ENCODE data around the gene SHROOM3. TPM values are rescaled to one million over a fixed set of nuclear protein-coding genes. Genes with fewer than 3 reads are reported as not detected.

SHROOM3 gene
- total and polyA plus RNA-seq, 2 donors (not counting 1 experiment from before 2014, with no cell fraction given): 0.91 to 1.5 TPM

DNA sequence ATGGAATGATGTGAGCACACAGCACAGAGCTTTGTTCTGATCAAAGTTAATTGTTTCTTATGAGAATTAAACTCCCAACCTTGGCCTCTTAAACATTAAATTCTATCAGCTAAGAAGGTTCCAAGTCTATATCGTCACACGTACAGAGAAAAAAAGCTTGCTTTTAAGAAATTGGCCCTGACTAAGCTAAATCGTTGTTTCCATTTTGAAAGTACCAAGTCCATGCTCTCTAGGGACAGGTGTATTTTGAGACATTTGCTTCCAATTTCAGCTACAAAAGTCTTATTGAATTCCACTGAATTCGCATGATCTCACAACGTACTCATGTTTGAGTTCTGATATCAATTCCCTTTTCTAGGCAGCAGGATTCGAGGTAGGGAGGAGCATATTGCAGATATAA, 157.4 kb downstream of the SHROOM3 start:
- Histone ChIP-seq H3K36me3 (replicated peaks in 1 of 2; ENCODE audit: control extremely low read depth in 1 of 2, control insufficient read depth in 1 of 2, extremely low read depth in 1 of 2, insufficient read depth in 2 of 2, low read length in 1 of 2) (no peaks in the 10 kb centered on the region), H3K4me2 (replicated peaks; ENCODE audit: low read depth, low read length, poor library complexity, severe bottlenecking) (no peak overlapping the region), H3K9ac (ENCODE audit: low read length) (no peak overlapping the region), H4K20me1 (ENCODE audit: control insufficient read depth, insufficient read depth, low read length, poor library complexity, severe bottlenecking) (no peaks in the 10 kb centered on the region), H2AFZ (ENCODE audit: insufficient read depth, low read depth, low read length, poor library complexity, severe bottlenecking) (no peak overlapping the region), H3K27ac (ENCODE audit: low read length in 2 of 2) (no peak overlapping the region), H3K27me3 (replicated peaks in 1 of 4; ENCODE audit: control extremely low read depth in 1 of 4, control insufficient read depth in 3 of 4, insufficient read depth in 4 of 4, low read length in 3 of 4) (no peaks in the 10 kb centered on the region), H3K4me3 (ENCODE audit: control extremely low read depth in 1 of 5, extremely low read depth in 1 of 5, insufficient read depth in 1 of 5, low read depth in 2 of 5, low read length in 4 of 5) (no peak overlapping the region), H3K9me3 (ENCODE audit: control extremely low read depth in 1 of 3, control insufficient read depth in 2 of 3, insufficient read depth in 1 of 3, low read length in 2 of 3) (no peaks in the 10 kb centered on the region), H3K79me2 (ENCODE audit: control insufficient read depth, insufficient read depth, low read length) (no peaks in the 10 kb centered on the region), H3K4me1 (ENCODE audit: control insufficient read depth in 2 of 2, insufficient read depth in 2 of 2, low read length in 2 of 2) (no peaks in the 10 kb centered on the region)
- H3K9me3 Mint-ChIP-seq (ENCODE audit: insufficient read depth): no peaks in the 10 kb centered on the region
- ChIA-PET POLR2A (no interaction called here), CTCF (no interaction called here)
- intact Hi-C loops (cut with micrococcal nuclease): no loop called here
- ATAC-seq (ENCODE audit: low read depth) (no peak), DNase-seq (no peak)
- peaks cover 11% of the 10 kb centered on the region for H3K27me3 Mint-ChIP-seq
- WGBS (ENCODE audit: insufficient coverage): 100% methylated on average over 1 of the region's 6 CpGs
- H3K4me3 Mint-ChIP-seq: no peak overlapping the region
- TF ChIP-seq, protein P1, sequence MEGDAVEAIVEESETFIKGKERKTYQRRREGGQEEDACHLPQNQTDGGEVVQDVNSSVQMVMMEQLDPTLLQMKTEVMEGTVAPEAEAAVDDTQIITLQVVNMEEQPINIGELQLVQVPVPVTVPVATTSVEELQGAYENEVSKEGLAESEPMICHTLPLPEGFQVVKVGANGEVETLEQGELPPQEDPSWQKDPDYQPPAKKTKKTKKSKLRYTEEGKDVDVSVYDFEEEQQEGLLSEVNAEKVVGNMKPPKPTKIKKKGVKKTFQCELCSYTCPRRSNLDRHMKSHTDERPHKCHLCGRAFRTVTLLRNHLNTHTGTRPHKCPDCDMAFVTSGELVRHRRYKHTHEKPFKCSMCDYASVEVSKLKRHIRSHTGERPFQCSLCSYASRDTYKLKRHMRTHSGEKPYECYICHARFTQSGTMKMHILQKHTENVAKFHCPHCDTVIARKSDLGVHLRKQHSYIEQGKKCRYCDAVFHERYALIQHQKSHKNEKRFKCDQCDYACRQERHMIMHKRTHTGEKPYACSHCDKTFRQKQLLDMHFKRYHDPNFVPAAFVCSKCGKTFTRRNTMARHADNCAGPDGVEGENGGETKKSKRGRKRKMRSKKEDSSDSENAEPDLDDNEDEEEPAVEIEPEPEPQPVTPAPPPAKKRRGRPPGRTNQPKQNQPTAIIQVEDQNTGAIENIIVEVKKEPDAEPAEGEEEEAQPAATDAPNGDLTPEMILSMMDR (IDR thresholded peaks at IDR 0.05): no peak
- TF ChIP-seq EZH2 (IDR thresholded peaks at IDR 0.05; ENCODE audit: borderline replicate concordance, insufficient read depth, low read depth, low read length, poor library complexity, severe bottlenecking): no peak
- H3K27ac Mint-ChIP-seq: no peak overlapping the region
- H3K4me1 Mint-ChIP-seq: no peaks in the 10 kb centered on the region

GRCh38 chr4:76594173-76594572, 159.1 kb downstream of the SHROOM3 start:
- no peak overlapping the region for H3K27ac ChIP-seq (ENCODE audit: low read length in 2 of 2)

More at GRCh38 chr4:76594173-76594572, 159.1 kb downstream of the SHROOM3 start:
- WGBS (ENCODE audit: insufficient coverage): 80% methylated on average over 1 of the region's 2 CpGs
- no peak for ATAC-seq (ENCODE audit: low read depth)
- no peaks in the 10 kb centered on the region for H3K9me3 ChIP-seq (ENCODE audit: control extremely low read depth in 1 of 3, control insufficient read depth in 2 of 3, insufficient read depth in 1 of 3, low read length in 2 of 3)
- Mint-ChIP-seq H3K27ac (no peak overlapping the region), H3K4me3 (no peak overlapping the region), H3K9me3 (ENCODE audit: insufficient read depth) (no peaks in the 10 kb centered on the region), H3K4me1 (no peaks in the 10 kb centered on the region), H3K27me3 (peaks cover 15% of the 10 kb centered on the region)
- no peaks in the 10 kb centered on the region for H4K20me1 ChIP-seq (ENCODE audit: control insufficient read depth, insufficient read depth, low read length, poor library complexity, severe bottlenecking)
- no peaks in the 10 kb centered on the region for H3K79me2 ChIP-seq (ENCODE audit: control insufficient read depth, insufficient read depth, low read length)
- no peaks in the 10 kb centered on the region for H3K27me3 ChIP-seq (replicated peaks in 1 of 4; ENCODE audit: control extremely low read depth in 1 of 4, control insufficient read depth in 3 of 4, insufficient read depth in 4 of 4, low read length in 3 of 4)
- no peak overlapping the region for H3K9ac ChIP-seq (ENCODE audit: low read length)
- no peak overlapping the region for H3K4me2 ChIP-seq (replicated peaks; ENCODE audit: low read depth, low read length, poor library complexity, severe bottlenecking)
- POLR2A ChIA-PET: no interaction called here
- TF ChIP-seq, protein P1 (IDR thresholded peaks at IDR 0.05): no peak
- no peak for TF ChIP-seq EZH2 (IDR thresholded peaks at IDR 0.05; ENCODE audit: borderline replicate concordance, insufficient read depth, low read depth, low read length, poor library complexity, severe bottlenecking)
- no peak overlapping the region for H3K4me3 ChIP-seq (ENCODE audit: control extremely low read depth in 1 of 5, extremely low read depth in 1 of 5, insufficient read depth in 1 of 5, low read depth in 2 of 5, low read length in 4 of 5)
- intact Hi-C loops (cut with micrococcal nuclease): no loop called here
- CTCF ChIA-PET: no interaction called here
- H3K4me1 ChIP-seq (ENCODE audit: control insufficient read depth in 2 of 2, insufficient read depth in 2 of 2, low read length in 2 of 2): no peaks in the 10 kb centered on the region
- no peak for DNase-seq
- no peaks in the 10 kb centered on the region for H3K36me3 ChIP-seq (replicated peaks in 1 of 2; ENCODE audit: control extremely low read depth in 1 of 2, control insufficient read depth in 1 of 2, extremely low read depth in 1 of 2, insufficient read depth in 2 of 2, low read length in 1 of 2)
- no peak overlapping the region for H2AFZ ChIP-seq (ENCODE audit: insufficient read depth, low read depth, low read length, poor library complexity, severe bottlenecking)
